Measurements from ENCODE around the gene NFASC.

The NFASC gene

GRCh38 chr1:204988196-204988595 lies 117.5 kb downstream of the NFASC start:
- no peak for DNase-seq

GRCh38 chr1:204989266-204990058 lies 118.8 kb downstream of the NFASC start:
- DNase-seq, result peak; percentile 90

GRCh38 chr1:204990059-204990664 lies 119.5 kb downstream of the NFASC start:
- DNase-seq, result peak; percentile 79

- no peak for DNase-seq
Observed at GRCh38 chr1:204990721-204991341, 120.2 kb downstream of the NFASC start.

- DNase-seq, result no peak
Observed at GRCh38 chr1:204991342-204991844, 120.7 kb downstream of the NFASC start.

- DNase-seq, result no peak
Observed at GRCh38 chr1:204992201-204992997, 121.7 kb downstream of the NFASC start.

GRCh38 chr1:204992998-204993314 lies 122.3 kb downstream of the NFASC start:
- no peak for DNase-seq

- DNase-seq, result no peak
Observed at GRCh38 chr1:204994086-204994862, 123.6 kb downstream of the NFASC start.

- DNase-seq, result no peak
Observed at GRCh38 chr1:204996981-204997380, 126.3 kb downstream of the NFASC start.

GRCh38 chr1:204997591-204998355 lies 127.1 kb downstream of the NFASC start:
- no peak for DNase-seq

GRCh38 chr1:205001162-205001561 lies 130.5 kb downstream of the NFASC start:
- DNase-seq, result no peak

GRCh38 chr1:205002705-205003104 lies 132.0 kb downstream of the NFASC start:
- no peak for DNase-seq

GRCh38 chr1:205003358-205004131 lies 132.9 kb downstream of the NFASC start:
- DNase-seq, result peak; percentile 67

GRCh38 chr1:205004351-205004750 lies 133.7 kb downstream of the NFASC start:
- no peak for DNase-seq

GRCh38 chr1:205008896-205009295 lies 138.2 kb downstream of the NFASC start:
- DNase-seq, result no peak

GRCh38 chr1:205009670-205010069 lies 139.0 kb downstream of the NFASC start:
- no peak for DNase-seq

GRCh38 chr1:205012391-205013140 lies 141.9 kb downstream of the NFASC start:
- no peak for DNase-seq

GRCh38 chr1:205013683-205014367 lies 143.2 kb downstream of the NFASC start:
- DNase-seq, result no peak

GRCh38 chr1:205014783-205015182 lies 144.1 kb downstream of the NFASC start:
- DNase-seq, result no peak

Measured in islet precursor cell (in vitro differentiated cells).